HepG2 (cell line): ENCODE data around the gene KLRK1.

Experiments
- BCL6 ChIP-seq: IDR thresholded peaks from 2 replicates; pipeline ENCODE4 v1.6.1; 2016; ENCODE audit warnings: missing genetic modification reagents, missing compliant biosample characterization
- CTCF ChIP-seq: sonication (generic); formaldehyde crosslinking; IDR thresholded peaks from 2 replicates; pipeline ENCODE4 v1.5.0; 2020; ENCODE audit warnings: mild to moderate bottlenecking, missing genetic modification reagents, moderate library complexity
- HNF4G ChIP-seq, 2 experiments: sonication (generic) in 1 of 2; formaldehyde crosslinking in 1 of 2; IDR thresholded peaks; 2 replicates each; pipeline versions ENCODE4 v1.4.0 to v1.6.1; 2011 to 2020; ENCODE audit warnings: borderline replicate concordance in 2 of 2, low read depth in 2 of 2, mild to moderate bottlenecking in 2 of 2, low read length in 1 of 2, missing genetic modification reagents in 1 of 2, moderate library complexity in 1 of 2
- MXI1 ChIP-seq: IDR thresholded peaks from 3 replicates; pipeline ENCODE4 v1.6.1; 2012; ENCODE audit warnings: low read depth, low read length, inconsistent platforms, borderline replicate concordance
- MYC ChIP-seq: sonication (generic); formaldehyde crosslinking; IDR thresholded peaks from 2 replicates; pipeline ENCODE4 v1.9.0; 2021; ENCODE audit warnings: missing genetic modification reagents, borderline replicate concordance
- SETDB1 ChIP-seq: sonication (generic); formaldehyde crosslinking; IDR thresholded peaks from 2 replicates; pipeline ENCODE4 v1.5.1; 2020; ENCODE audit warnings: missing genetic modification reagents, mild to moderate bottlenecking, borderline replicate concordance
- SRY ChIP-seq: sonication (generic); formaldehyde crosslinking; IDR thresholded peaks from 2 replicates; pipeline ENCODE4 v1.8.0; 2022; ENCODE audit warnings: mild to moderate bottlenecking, missing genetic modification reagents
- TGIF2 ChIP-seq: IDR thresholded peaks from 2 replicates; pipeline ENCODE4 v1.6.1; 2016; ENCODE audit warnings: control low read depth, missing compliant biosample characterization
- ZMYM4 ChIP-seq: sonication (generic); formaldehyde crosslinking; IDR thresholded peaks from 2 replicates; pipeline ENCODE4 v1.8.1; 2023; ENCODE audit warnings: mild to moderate bottlenecking, missing genetic modification reagents
- ZNF136 ChIP-seq: sonication (generic); formaldehyde crosslinking; IDR thresholded peaks from 2 replicates; pipeline ENCODE4 v1.8.1; 2022; ENCODE audit warnings: low read depth, mild to moderate bottlenecking, moderate library complexity, missing genetic modification reagents
- ZNF260 ChIP-seq: sonication (generic); formaldehyde crosslinking; IDR thresholded peaks from 2 replicates; pipeline ENCODE4 v1.4.0; 2020; ENCODE audit warnings: missing genetic modification reagents, low read depth, mild to moderate bottlenecking, borderline replicate concordance
- ZNF615 ChIP-seq: sonication (generic); formaldehyde crosslinking; IDR thresholded peaks from 2 replicates; pipeline ENCODE4 v1.5.0; 2020; ENCODE audit warnings: mild to moderate bottlenecking, missing genetic modification reagents, borderline replicate concordance
- ZNF672 ChIP-seq: sonication (generic); formaldehyde crosslinking; IDR thresholded peaks from 2 replicates; pipeline ENCODE4 v1.8.1; 2022; ENCODE audit warnings: missing genetic modification reagents

- TF ChIP-seq ZMYM4 (CRISPR knock-in tag) (no peak), MXI1 (no peak), HNF4G (IDR thresholded peaks at IDR 0.05; ENCODE audit: borderline replicate concordance, low read depth, low read length) (no peak), HNF4G (CRISPR knock-in tag; IDR thresholded peaks at IDR 0.05; ENCODE audit: borderline replicate concordance, low read depth) (no peak), MYC (CRISPR knock-in tag) (no peak), CTCF (no peak), BCL6 (CRISPR knock-in tag) (no peak), ZNF136 (CRISPR knock-in tag) (no peak), TGIF2 (CRISPR knock-in tag) (no peak), ZNF615 (CRISPR knock-in tag) (no peak), SRY (no peak), SETDB1 (CRISPR knock-in tag) (no peak), ZNF260 (CRISPR knock-in tag) (no peak), ZNF672 (no peak)
Measured at GRCh38 chr12:10392394-10392930, 2.6 kb upstream of the KLRK1 start.
